MM.1S (cell line): Measurements from ENCODE around the gene KXD1.

Experiments used
- DNase-seq: peaks from one replicate; pipeline ENCODE4 v3.0.0-alpha.2; 2015
- H2AFZ ChIP-seq: fragments of 300-600 bp; sonication (generic); 2 replicates; pipeline ENCODE4 v1.6.0; 2016; ENCODE audit warnings: antibody characterized with exemption, low read length
- H3F3A ChIP-seq: fragments of 300-600 bp; sonication (generic); 2 replicates; pipeline ENCODE4 v1.6.1; 2016; ENCODE audit warnings: mild to moderate bottlenecking, antibody characterized with exemption, low read length, moderate library complexity, mixed read lengths; ENCODE audit not compliant: insufficient read depth
- H3K27ac ChIP-seq: fragments of 300-600 bp; sonication (generic); 2 replicates; pipeline ENCODE4 v1.5.1; 2016; ENCODE audit warnings: mild to moderate bottlenecking, low read length
- H3K27me3 ChIP-seq: fragments of 300-600 bp; sonication (generic); replicated peaks from 2 replicates; pipeline ENCODE4 v1.6.0; 2016; ENCODE audit warnings: low read length; ENCODE audit not compliant: insufficient read depth
- H3K36me3 ChIP-seq: fragments of 300-600 bp; sonication (generic); replicated peaks from 2 replicates; pipeline ENCODE4 v1.6.1; 2016; ENCODE audit warnings: mild to moderate bottlenecking, low read length, mixed read lengths; ENCODE audit not compliant: insufficient read depth
- H3K4me1 ChIP-seq: fragments of 300-600 bp; sonication (generic); 2 replicates; pipeline ENCODE4 v1.6.1; 2016; ENCODE audit warnings: low read length, mixed read lengths
- H3K4me2 ChIP-seq: fragments of 300-600 bp; sonication (generic); 2 replicates; pipeline ENCODE4 v1.6.0; 2016; ENCODE audit warnings: low read depth, low read length
- H3K4me3 ChIP-seq: fragments of 300-600 bp; sonication (generic); 2 replicates; pipeline ENCODE4 v1.5.1; 2016; ENCODE audit warnings: low read length, mixed read lengths
- H3K79me2 ChIP-seq: fragments of 300-600 bp; sonication (generic); 2 replicates; pipeline ENCODE4 v1.6.1; 2016; ENCODE audit warnings: mixed run types, low read length, mixed read lengths
- H3K9ac ChIP-seq: fragments of 300-600 bp; sonication (generic); 2 replicates; pipeline ENCODE4 v1.6.1; 2016; ENCODE audit warnings: low read length, mixed read lengths
- H3K9me2 ChIP-seq: fragments of 300-600 bp; sonication (generic); replicated peaks from 2 replicates; pipeline ENCODE4 v1.6.1; 2016; ENCODE audit warnings: mild to moderate bottlenecking, low read length, mixed read lengths; ENCODE audit not compliant: insufficient read depth
- H3K9me3 ChIP-seq: fragments of 300-600 bp; sonication (generic); replicated peaks from 2 replicates; pipeline ENCODE4 v1.6.1; 2016; ENCODE audit warnings: mild to moderate bottlenecking, low read length, mixed read lengths; ENCODE audit not compliant: insufficient read depth
- H4K20me1 ChIP-seq: fragments of 300-600 bp; sonication (generic); 2 replicates; pipeline ENCODE4 v1.6.1; 2016; ENCODE audit warnings: mild to moderate bottlenecking, low read length, moderate library complexity, mixed read lengths; ENCODE audit not compliant: insufficient read depth
- CTCF ChIP-seq: fragments of 300-600 bp; sonication (generic); IDR thresholded peaks from 2 replicates; pipeline ENCODE4 v1.5.1; 2016; ENCODE audit warnings: antibody characterized with exemption, low read length, mixed read lengths
- EZH2 ChIP-seq: fragments of 300-600 bp; sonication (generic); optimal IDR thresholded peaks from 2 replicates; pipeline ENCODE3; 2017; ENCODE audit warnings: low read depth, mild to moderate bottlenecking, antibody characterized with exemption, low read length, mixed read lengths
- EZH2phosphoT487 ChIP-seq: fragments of 300-600 bp; sonication (generic); IDR thresholded peaks from 2 replicates; pipeline ENCODE4 v1.6.1; 2018; ENCODE audit warnings: antibody characterized with exemption, low read length

The KXD1 gene

GRCh38 chr19:18587962-18588610, 30.4 kb downstream of the KXD1 start:
- Histone ChIP-seq H3K36me3 (0 out of 2 replicates have a peak, but pooled peaks cover 7% of the 10 kb centered on the region), H2AFZ (peak overlapping the region; percentile 92), H3K27me3 (peaks cover 10% of the 10 kb centered on the region), H3K9ac (peak overlapping the region; percentile 95; the same call in 1 of the 2 replicates), H3K4me3 (peak overlapping the region; percentile 98), H3K9me2 (no peaks in the 10 kb centered on the region), H4K20me1 (no peaks in the 10 kb centered on the region), H3K4me2 (peak overlapping the region; percentile 99), H3K9me3 (no peaks in the 10 kb centered on the region), H3K27ac (peak overlapping the region; percentile 92; the same call in 1 of the 2 replicates), H3K79me2 (peaks cover 16% of the 10 kb centered on the region), H3F3A (peaks cover 17% of the 10 kb centered on the region), H3K4me1 (peaks cover 10% of the 10 kb centered on the region)
- DNase-seq: no peak
- TF ChIP-seq EZH2: no peak

- Histone ChIP-seq H3K9ac (peak within 1 kb of the TSS; percentile 95), H3K4me2 (peak within 1 kb of the TSS; percentile 99), H3K9me3 (no peaks in the 10 kb centered on the region), H3K27ac (peak within 1 kb of the TSS; percentile 92), H4K20me1 (no peaks in the 10 kb centered on the region), H3K79me2 (peaks cover 16% of the 10 kb centered on the region), H2AFZ (peak within 1 kb of the TSS; percentile 92), H3F3A (peaks cover 17% of the 10 kb centered on the region), H3K4me1 (peaks cover 10% of the 10 kb centered on the region), H3K4me3 (peak within 1 kb of the TSS; percentile 98), H3K9me2 (no peaks in the 10 kb centered on the region), H3K27me3 (peaks cover 5% of the 10 kb centered on the region), H3K36me3 (0 out of 2 replicates have a peak, but pooled peaks cover 7% of the 10 kb centered on the region)
- TF ChIP-seq EZH2 (no peak), CTCF (peak; percentile 87), EZH2phosphoT487 (no peak)
- peak; percentile 88 for DNase-seq
Observed at GRCh38 chr19:18588611-18589379, 31.1 kb downstream of the KXD1 start, which contains the start of gene REX1BD. REX1BD (plus strand) TSS chr19:18588798; CDS start chr19:18588802, 4 bp downstream.

- no peaks in the 10 kb centered on the region for H3K9me3 ChIP-seq
- peak overlapping the region; percentile 92 for H2AFZ ChIP-seq
- H3F3A ChIP-seq: peaks cover 20% of the 10 kb centered on the region
- TF ChIP-seq EZH2 (no peak), CTCF (peak; percentile 17; the same call in 1 of the 2 replicates)
- H3K4me3 ChIP-seq: peak overlapping the region; percentile 98
- no peaks in the 10 kb centered on the region for H3K27me3 ChIP-seq
- peak overlapping the region; percentile 95 for H3K9ac ChIP-seq
- H3K4me2 ChIP-seq: peak overlapping the region; percentile 99
- no peaks in the 10 kb centered on the region for H3K9me2 ChIP-seq
- peak; percentile 76 for DNase-seq
- peaks cover 16% of the 10 kb centered on the region for H3K79me2 ChIP-seq
- peak overlapping the region; percentile 92 for H3K27ac ChIP-seq
- no peaks in the 10 kb centered on the region for H4K20me1 ChIP-seq
- H3K4me1 ChIP-seq: peaks cover 10% of the 10 kb centered on the region
- 0 out of 2 replicates have a peak, but pooled peaks cover 7% of the 10 kb centered on the region for H3K36me3 ChIP-seq
Observed at GRCh38 chr19:18589380-18590272, 32.0 kb downstream of the KXD1 start.
